Naive thymus-derived CD4-positive, alpha-beta T cell (primary cell): ENCODE measurements around the gene SGMS1. TPM values are rescaled to one million over a fixed set of nuclear protein-coding genes. Genes with fewer than 3 reads are reported as not detected.
A peak's percentile ranks its signal among the peaks of the same experiment; 100 is the strongest.
"Not testable (repeated sequence)": the region's sequence is repeated elsewhere in the genome, so short reads cannot be mapped to it uniquely, and the experiment has no call there.

Source experiments
- ATAC-seq: fragments of 150-1000 bp; cut with Tn5 transposase; 2 replicates; pipeline ENCODE4 v1.10.0; 2021; ENCODE audit warnings: mild to moderate bottlenecking, moderate library complexity
- CTCF ChIA-PET: fragments of 350-600 bp; sonication (Branson Sonifier 250); formaldehyde crosslinking; loops from one replicate; lab custom pipeline; 2021; ENCODE audit warnings: antibody characterized with exemption; lab: Charles Lee
- POLR2A ChIA-PET: fragments of 350-600 bp; sonication (Branson Sonifier 250); formaldehyde crosslinking; loops from one replicate; lab custom pipeline; 2021; ENCODE audit warnings: antibody characterized with exemption, inconsistent platforms; lab: Charles Lee
- DNase-seq, 9 donors: peaks; one replicate each; pipeline versions ENCODE4 v3.0.0 to v3.0.0-alpha.2; 2020 to 2022; ENCODE audit warnings: mixed read lengths in 1 of 9
- H3K27ac ChIP-seq: one replicate; pipeline ENCODE4 v1.7.0; 2013; ENCODE audit warnings: mild to moderate bottlenecking, low read depth, low read length, moderate library complexity
- H3K27me3 ChIP-seq, 2 donors: one replicate each; pipeline ENCODE4 v1.7.0; 2013; ENCODE audit warnings: low read length in 2 of 2, mild to moderate bottlenecking in 2 of 2, moderate library complexity in 2 of 2; ENCODE audit not compliant: control insufficient read depth in 2 of 2, insufficient read depth in 2 of 2
- H3K36me3 ChIP-seq, 3 experiments: 1 replicate in 2 of 3; 2 replicates in 1 of 3; pipeline ENCODE4 v1.7.0; 2013; ENCODE audit warnings: low read length in 3 of 3, mild to moderate bottlenecking in 3 of 3, moderate library complexity in 1 of 3; ENCODE audit not compliant: insufficient read depth in 3 of 3, control insufficient read depth in 2 of 3
- H3K4me1 ChIP-seq, 2 donors: one replicate each; pipeline ENCODE4 v1.7.0; 2013; ENCODE audit warnings: low read length in 2 of 2, mild to moderate bottlenecking in 2 of 2, moderate library complexity in 1 of 2; ENCODE audit not compliant: control insufficient read depth in 2 of 2, insufficient read depth in 2 of 2
- H3K4me3 ChIP-seq: 2 replicates; pipeline ENCODE4 v1.7.0; 2013; ENCODE audit warnings: mild to moderate bottlenecking, low read length
- H3K9me3 ChIP-seq, 3 experiments: 1 replicate in 2 of 3; 2 replicates in 1 of 3; pipeline ENCODE4 v1.7.0; 2013; ENCODE audit warnings: low read length in 3 of 3; ENCODE audit not compliant: control insufficient read depth in 2 of 3
- H3K27ac Mint-ChIP-seq, 9 donors: one replicate each; pipeline ENCODE4 v1.8.0; 2020 to 2022; ENCODE audit warnings: mixed read lengths in 9 of 9, mild to moderate bottlenecking in 8 of 9, moderate library complexity in 5 of 9, inconsistent platforms in 2 of 9
- H3K27me3 Mint-ChIP-seq, 5 donors: one replicate each; pipeline ENCODE4 v1.8.0; 2021 to 2022; ENCODE audit warnings: mixed read lengths in 5 of 5, mild to moderate bottlenecking in 1 of 5
- H3K36me3 Mint-ChIP-seq, 5 donors: one replicate each; pipeline ENCODE4 v1.8.0; 2020 to 2022; ENCODE audit warnings: mixed read lengths in 5 of 5, mild to moderate bottlenecking in 3 of 5, inconsistent platforms in 1 of 5
- H3K4me1 Mint-ChIP-seq, 7 donors: one replicate each; pipeline ENCODE4 v1.8.0; 2020 to 2022; ENCODE audit warnings: mixed read lengths in 7 of 7, mild to moderate bottlenecking in 3 of 7, inconsistent platforms in 1 of 7
- H3K4me3 Mint-ChIP-seq, 10 donors: one replicate each; pipeline ENCODE4 v1.8.0; 2020 to 2022; ENCODE audit warnings: mild to moderate bottlenecking in 10 of 10, mixed read lengths in 10 of 10, moderate library complexity in 6 of 10, inconsistent platforms in 2 of 10
- H3K9me3 Mint-ChIP-seq, 11 donors: one replicate each; pipeline ENCODE4 v1.8.0; 2020 to 2022; ENCODE audit warnings: mixed read lengths in 11 of 11, mild to moderate bottlenecking in 4 of 11, inconsistent platforms in 1 of 11, moderate library complexity in 1 of 11
- intact Hi-C, 2 donors: fragments of 100-400 bp; cut with micrococcal nuclease; formaldehyde crosslinking; loops; one replicate each; pipeline ENCODE4 v1.15.1; 2023
- polyA plus RNA-seq, 2 donors: library from polyadenylated mRNA; unstranded; fragments of 300-500 nt; fragmentation: Illumina TruSeq; gene quantifications; one replicate each; pipeline ENCODE4 v1.2.3, GENCODE V29; 2021
- total RNA-seq, 6 experiments: library from RNA in 5 of 6; stranded (reverse) in 5 of 6; gene quantifications; 1 replicate in 5 of 6; 2 replicates in 1 of 6; pipeline ENCODE4 v1.2.3 and lab custom pipeline; 2021 to 2026

SGMS1 gene
- total and polyA plus RNA-seq, 7 experiments from 2014 or later, result 11.5 to 45.7 (median 29.4) TPM

- ATAC-seq (no peak), DNase-seq (no peak)
- Histone ChIP-seq H3K36me3 (no peaks in the 10 kb centered on the region), H3K4me1 (peaks cover 0 to 4% of the 10 kb centered on the region in 2 donors), H3K27ac (no peak overlapping the region), H3K4me3 (no peak overlapping the region), H3K9me3 (no peaks in the 10 kb centered on the region), H3K27me3 (no peaks in the 10 kb centered on the region)
- Mint-ChIP-seq H3K4me1 (peaks cover 0 to 62% (median 50%) of the 10 kb centered on the region in 7 donors), H3K27ac (peak overlapping the region in 1 of 9 donors; percentile 44), H3K36me3 (peaks cover 0 to 21% (median 8%) of the 10 kb centered on the region in 5 donors), H3K4me3 (no peak overlapping the region), H3K9me3 (peaks cover 0 to 5% (median 0%) of the 10 kb centered on the region in 11 donors), H3K27me3 (no peaks in the 10 kb centered on the region)
- intact Hi-C loops, result no loop called here
- POLR2A ChIA-PET, result no interaction called here
- CTCF ChIA-PET, result interaction anchor here (1.0 kb wide), 1 partner anchor 9 kb away, joined by 3 read pairs; no protein-coding TSS in a partner anchor
Measured at GRCh38 chr10:50572017-50572491, 51.7 kb downstream of the SGMS1 start.

DNA sequence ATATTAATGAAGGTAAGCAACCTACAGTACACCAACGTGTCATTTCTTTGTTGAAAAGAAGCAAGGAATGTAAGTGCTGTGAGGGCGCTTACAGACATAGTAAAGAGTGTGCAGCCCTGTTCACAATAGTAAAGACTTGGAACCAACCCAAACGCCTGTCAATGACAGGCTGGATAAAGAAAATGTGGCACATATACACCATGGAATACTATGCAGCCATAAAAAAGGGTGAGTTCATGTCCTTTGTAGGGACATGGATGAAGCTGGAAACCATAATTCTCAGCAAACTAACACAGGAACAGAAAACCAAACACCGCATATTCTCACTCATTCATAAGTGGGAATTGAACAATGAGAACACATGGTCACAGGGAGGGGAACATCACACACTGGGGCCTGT, 55.0 kb downstream of the SGMS1 start:
- POLR2A ChIA-PET, intact Hi-C loops: not testable (repeated sequence)

GRCh38 chr10:50567384-50567783, 56.4 kb downstream of the SGMS1 start:
- Histone ChIP-seq H3K4me1 (no peaks in the 10 kb centered on the region), H3K4me3 (no peak overlapping the region), H3K9me3 (no peaks in the 10 kb centered on the region), H3K27ac (no peak overlapping the region), H3K36me3 (no peaks in the 10 kb centered on the region), H3K27me3 (no peaks in the 10 kb centered on the region)
- Mint-ChIP-seq H3K27ac (no peak overlapping the region), H3K4me1 (peaks cover 0 to 50% (median 26%) of the 10 kb centered on the region in 7 donors), H3K36me3 (peaks cover 0 to 26% (median 5%) of the 10 kb centered on the region in 5 donors), H3K27me3 (no peaks in the 10 kb centered on the region), H3K9me3 (peaks cover 0 to 5% (median 0%) of the 10 kb centered on the region in 11 donors), H3K4me3 (no peak overlapping the region)
- DNase-seq (no peak), ATAC-seq (no peak)
- ChIA-PET CTCF (no interaction called here), POLR2A (interaction anchor here (0.7 kb wide), 1 partner anchor 58 kb away, joined by 3 read pairs; no protein-coding TSS in a partner anchor)
- intact Hi-C loops, result no loop called here

More for the DNA sequence above, 55.0 kb downstream of the SGMS1 start:
- Mint-ChIP-seq H3K36me3 (peaks cover 0 to 22% (median 5%) of the 10 kb centered on the region in 5 donors), H3K4me1 (peaks cover 0 to 57% (median 32%) of the 10 kb centered on the region in 7 donors)
- DNase-seq, H3K4me3 ChIP-seq, H3K9me3 Mint-ChIP-seq, H3K27me3 ChIP-seq, H3K4me1 ChIP-seq, H3K27ac Mint-ChIP-seq, H3K27me3 Mint-ChIP-seq, H3K27ac ChIP-seq, H3K36me3 ChIP-seq, H3K4me3 Mint-ChIP-seq, CTCF ChIA-PET, ATAC-seq, H3K9me3 ChIP-seq: not testable (repeated sequence)

- Histone ChIP-seq H3K4me1 (no peaks in the 10 kb centered on the region), H3K27me3 (no peaks in the 10 kb centered on the region), H3K36me3 (no peaks in the 10 kb centered on the region), H3K4me3 (no peak overlapping the region), H3K27ac (no peak overlapping the region), H3K9me3 (no peaks in the 10 kb centered on the region)
- no peaks in the 10 kb centered on the region for H3K27me3 Mint-ChIP-seq
- no peak overlapping the region for H3K27ac Mint-ChIP-seq
- ChIA-PET CTCF (no interaction called here), POLR2A (interaction anchor here (0.6 kb wide), 1 partner anchor 21 kb away, joined by 3 read pairs; no protein-coding TSS in a partner anchor)
- no peak for DNase-seq
- H3K4me3 Mint-ChIP-seq, result no peak overlapping the region
- ATAC-seq, result no peak
- peaks cover 0 to 26% (median 5%) of the 10 kb centered on the region in 5 donors for H3K36me3 Mint-ChIP-seq
- peaks cover 0 to 5% (median 0%) of the 10 kb centered on the region in 11 donors for H3K9me3 Mint-ChIP-seq
- intact Hi-C loops, result no loop called here
- H3K4me1 Mint-ChIP-seq, result peaks cover 0 to 47% (median 27%) of the 10 kb centered on the region in 7 donors
Measured at GRCh38 chr10:50566150-50566549, 57.6 kb downstream of the SGMS1 start.

DNA sequence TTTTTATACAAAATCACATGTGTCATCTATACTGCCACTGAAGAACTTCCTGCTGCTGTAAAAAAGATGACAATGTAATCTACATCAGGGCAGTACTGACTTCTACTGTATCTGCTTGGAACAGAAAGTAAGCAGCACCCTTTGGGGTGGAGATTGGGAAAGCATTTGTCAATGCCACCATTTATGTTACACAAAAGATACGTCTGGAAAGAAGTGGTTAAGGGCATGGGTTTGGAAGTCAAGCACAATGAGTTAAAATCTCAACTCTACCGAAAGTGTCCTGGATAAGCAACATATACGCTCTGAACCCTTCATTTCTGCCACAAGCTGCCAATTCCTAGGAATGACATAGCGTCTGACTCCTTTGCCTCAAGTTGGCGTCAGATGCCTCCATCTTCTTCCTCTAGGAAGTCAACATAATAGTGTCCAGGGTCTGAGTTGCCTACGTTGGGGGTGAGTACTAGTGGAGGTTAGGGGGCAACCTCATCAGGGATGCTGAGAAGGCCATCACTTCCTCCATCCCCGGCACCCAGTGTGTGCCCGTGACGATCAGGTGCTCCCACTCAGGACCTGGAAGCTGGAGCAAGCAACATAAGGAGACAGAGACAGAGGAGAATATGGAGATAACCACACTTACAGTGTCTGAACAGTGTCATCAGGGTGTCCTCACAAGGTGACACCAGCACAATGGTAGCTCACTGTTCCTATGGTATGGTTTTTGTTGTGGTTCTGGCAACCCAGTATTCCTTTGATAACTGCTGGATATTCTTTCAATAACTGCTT, 58.3 kb downstream of the SGMS1 start:
- no peak overlapping the region for H3K27ac ChIP-seq
- ChIA-PET CTCF (no interaction called here), POLR2A (no interaction called here)
- no peak overlapping the region for H3K4me3 Mint-ChIP-seq
- H3K36me3 Mint-ChIP-seq, result peaks cover 0 to 26% (median 5%) of the 10 kb centered on the region in 5 donors
- DNase-seq (no peak), ATAC-seq (no peak)
- H3K4me3 ChIP-seq, result no peak overlapping the region
- no peaks in the 10 kb centered on the region for H3K4me1 ChIP-seq
- H3K36me3 ChIP-seq, result no peaks in the 10 kb centered on the region
- H3K4me1 Mint-ChIP-seq, result peaks cover 0 to 47% (median 27%) of the 10 kb centered on the region in 7 donors
- H3K9me3 ChIP-seq, result no peaks in the 10 kb centered on the region
- intact Hi-C loops, result no loop called here
- H3K9me3 Mint-ChIP-seq, result peaks cover 0 to 5% (median 0%) of the 10 kb centered on the region in 11 donors
- H3K27me3 ChIP-seq, result no peaks in the 10 kb centered on the region
- no peaks in the 10 kb centered on the region for H3K27me3 Mint-ChIP-seq
- peak overlapping the region in 1 of 9 donors; percentile 24 for H3K27ac Mint-ChIP-seq

GRCh38 chr10:50563906-50564305, 59.9 kb downstream of the SGMS1 start:
- Histone ChIP-seq H3K27ac (no peak overlapping the region), H3K4me3 (no peak overlapping the region), H3K4me1 (no peaks in the 10 kb centered on the region), H3K36me3 (no peaks in the 10 kb centered on the region), H3K9me3 (no peaks in the 10 kb centered on the region), H3K27me3 (no peaks in the 10 kb centered on the region)
- DNase-seq (no peak), ATAC-seq (no peak)
- Mint-ChIP-seq H3K27ac (peak overlapping the region in 1 of 9 donors; percentile 6), H3K9me3 (peaks cover 0 to 3% (median 0%) of the 10 kb centered on the region in 11 donors), H3K36me3 (peaks cover 0 to 16% (median 0%) of the 10 kb centered on the region in 5 donors), H3K4me1 (peaks cover 0 to 47% (median 31%) of the 10 kb centered on the region in 7 donors), H3K4me3 (no peak overlapping the region), H3K27me3 (no peaks in the 10 kb centered on the region)
- CTCF ChIA-PET, result no interaction called here
- intact Hi-C loops, result no loop called here
- POLR2A ChIA-PET, result no interaction called here
